C1 segment of cervical spinal cord (tissue), 14 donors: ENCODE data around the gene NOTO.

Experiments
- DNase-seq, 14 donors: peaks; one replicate each; lab custom pipeline; 2025; lab: John Stamatoyannopoulos, UW

NOTO gene

GRCh38 chr2:73257425-73258125, 55.2 kb downstream of the NOTO start:
- no peak for DNase-seq

GRCh38 chr2:73258186-73258912, 56.0 kb downstream of the NOTO start:
- no peak for DNase-seq

DNA sequence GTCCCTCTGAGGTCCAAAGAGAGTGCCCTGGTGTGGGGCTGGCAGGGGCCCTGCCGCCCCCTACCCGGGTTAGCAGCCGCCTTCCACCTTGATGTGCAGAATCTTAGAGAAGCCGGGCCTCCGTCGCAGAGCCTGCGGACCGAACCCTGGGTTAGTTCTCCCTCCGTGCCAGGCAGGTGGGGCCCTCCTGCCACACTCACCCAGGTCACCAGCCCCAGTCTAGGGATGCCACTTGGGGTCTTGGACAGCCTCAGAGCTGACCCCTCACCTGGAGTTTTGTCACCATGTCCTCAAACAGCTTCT, 56.5 kb downstream of the NOTO start:
- DNase-seq, result no peak

DNA sequence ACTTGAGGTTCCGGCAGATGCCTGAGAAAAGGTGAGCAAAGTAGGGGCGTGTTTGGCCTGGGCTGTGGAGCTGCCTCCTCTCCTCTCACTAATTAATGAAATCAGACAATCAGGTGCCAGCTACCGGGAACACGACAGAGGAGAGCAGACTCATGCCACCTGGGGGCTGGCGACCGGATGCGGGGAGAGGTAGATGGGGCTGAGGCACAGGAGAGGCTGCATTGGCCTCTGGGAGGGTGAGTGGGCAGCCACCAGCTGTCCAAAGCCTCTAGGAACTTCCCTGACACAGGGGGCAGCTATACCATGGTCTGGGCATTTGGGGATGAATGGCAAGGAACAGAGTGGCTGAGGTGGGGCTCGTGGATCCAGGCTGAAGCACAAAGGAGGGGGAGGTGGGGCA, 56.9 kb downstream of the NOTO start:
- no peak for DNase-seq

DNA sequence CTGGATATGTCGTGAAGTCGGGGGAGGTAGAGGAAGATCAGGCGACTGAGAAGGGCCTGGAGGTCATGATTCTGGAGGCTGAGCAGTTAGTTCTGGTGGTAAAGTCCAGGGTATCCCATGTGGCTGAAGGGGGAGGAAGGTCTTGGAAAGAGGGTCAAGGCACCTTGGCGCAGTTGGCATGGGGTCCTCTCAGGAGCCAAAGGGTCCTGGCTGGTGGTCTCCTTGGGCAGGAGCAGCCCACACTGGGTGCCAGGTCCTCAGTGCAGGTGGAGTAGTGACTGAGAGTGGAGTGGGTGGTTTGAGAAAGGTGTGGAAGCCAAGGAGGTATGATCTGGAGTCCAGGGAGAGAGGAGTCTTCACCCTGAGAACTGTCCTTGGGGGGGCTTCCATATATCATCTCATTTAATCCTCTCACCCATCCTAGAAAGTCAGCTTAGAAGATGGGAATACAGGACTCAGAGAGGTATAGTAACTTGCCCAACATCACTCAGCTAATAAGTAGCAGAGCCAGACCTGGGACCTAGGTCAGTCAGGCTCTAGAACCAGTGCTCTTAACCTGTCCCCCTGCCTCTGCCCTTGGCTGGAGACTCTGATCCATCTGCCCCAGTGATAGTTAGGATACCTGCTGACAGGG, 57.4 kb downstream of the NOTO start:
- DNase-seq, result no peak

- DNase-seq, result peak in 5 of 14 donors; percentile 8 to 57 (median 22)
These were observed 58.1 kb downstream of the NOTO start for GRCh38 chr2:73260338-73260984.
